IMR-90 (cell line): ENCODE results near the gene CAGE1. TPM values are rescaled to one million over a fixed set of nuclear protein-coding genes. Genes with fewer than 3 reads are reported as not detected.
A peak's percentile ranks its signal among the peaks of the same experiment; 100 is the strongest.

Source experiments
- ATAC-seq: fragments of 200-7000 bp; cut with Tn5 transposase; 2 replicates; pipeline ENCODE4 v1.9.1; 2020; ENCODE audit warnings: low read depth, mild to moderate bottlenecking, moderate library complexity
- BruUV-seq: library from RNA; stranded (reverse); fragments of 400-500 nt; replicated peaks from 2 replicates; lab custom pipeline; 2021; lab: Mats Ljungman, UMichigan
- CTCF ChIA-PET: fragments of 300-600 bp; formaldehyde crosslinking; extraction: SDS; loops from one replicate; lab custom pipeline; 2021; ENCODE audit warnings: antibody characterized with exemption; lab: Yijun Ruan, JAX
- POLR2A ChIA-PET: fragments of 300-600 bp; sonication (Branson Sonifier 250); formaldehyde crosslinking; loops from one replicate; lab custom pipeline; 2022; ENCODE audit warnings: antibody characterized with exemption; ENCODE audit not compliant: unreplicated experiment; lab: Charles Lee
- DNase-seq: peaks from one replicate; pipeline ENCODE4 v3.0.0; 2013
- H2AFZ ChIP-seq: replicated peaks from 2 replicates; pipeline ENCODE3; 2013; ENCODE audit warnings: low read length, mild to moderate bottlenecking; ENCODE audit not compliant: poor library complexity
- H2AK5ac ChIP-seq: 2 replicates; pipeline ENCODE4 v1.6.1; 2013; ENCODE audit warnings: low read depth, low read length, inconsistent platforms
- H2AK9ac ChIP-seq: replicated peaks from 2 replicates; pipeline ENCODE3; 2013; ENCODE audit warnings: mild to moderate bottlenecking, low read depth, low read length, moderate library complexity; ENCODE audit not compliant: poor library complexity
- H2BK120ac ChIP-seq: 2 replicates; pipeline ENCODE4 v1.6.1; 2013; ENCODE audit warnings: low read depth, low read length, inconsistent platforms
- H2BK15ac ChIP-seq: 3 replicates; pipeline ENCODE4 v1.6.1; 2013; ENCODE audit warnings: low read depth, low read length, inconsistent platforms
- H2BK20ac ChIP-seq: 2 replicates; pipeline ENCODE4 v1.6.1; 2013; ENCODE audit warnings: low read depth, mild to moderate bottlenecking, inconsistent platforms, low read length, moderate library complexity
- H2BK5ac ChIP-seq: 2 replicates; pipeline ENCODE4 v1.6.1; 2013; ENCODE audit warnings: mild to moderate bottlenecking, low read depth, low read length, inconsistent platforms; ENCODE audit not compliant: poor library complexity, severe bottlenecking
- H3K14ac ChIP-seq: replicated peaks from 2 replicates; pipeline ENCODE4 v1.6.1; 2013; ENCODE audit warnings: low read depth, low read length, inconsistent platforms
- H3K18ac ChIP-seq: 2 replicates; pipeline ENCODE4 v1.6.1; 2013; ENCODE audit warnings: low read depth, low read length, control low read depth
- H3K23ac ChIP-seq: 2 replicates; pipeline ENCODE4 v1.6.1; 2013; ENCODE audit warnings: low read depth, low read length, inconsistent platforms
- H3K27ac ChIP-seq: 2 replicates; pipeline ENCODE4 v1.5.1; 2013; ENCODE audit warnings: mild to moderate bottlenecking, control low read depth, low read length; ENCODE audit not compliant: insufficient read depth
- H3K27me3 ChIP-seq: 2 replicates; pipeline ENCODE4 v1.6.1; 2013; ENCODE audit warnings: low read length; ENCODE audit not compliant: control insufficient read depth, insufficient read depth
- H3K36me3 ChIP-seq: 2 replicates; pipeline ENCODE4 v1.6.1; 2013; ENCODE audit warnings: low read length, mixed read lengths; ENCODE audit not compliant: control insufficient read depth, insufficient read depth
- H3K4ac ChIP-seq: 2 replicates; pipeline ENCODE4 v1.6.1; 2013; ENCODE audit warnings: low read depth, low read length, inconsistent platforms
- H3K4me1 ChIP-seq: 2 replicates; pipeline ENCODE4 v1.6.1; 2013; ENCODE audit warnings: low read length, mixed read lengths; ENCODE audit not compliant: control insufficient read depth, insufficient read depth
- H3K4me2 ChIP-seq: 2 replicates; pipeline ENCODE4 v1.6.1; 2013; ENCODE audit warnings: low read depth, mild to moderate bottlenecking, control low read depth, low read length, moderate library complexity
- H3K4me3 ChIP-seq: 2 replicates; pipeline ENCODE4 v1.5.1; 2013; ENCODE audit warnings: low read depth, mild to moderate bottlenecking, control low read depth, low read length, moderate library complexity; ENCODE audit not compliant: insufficient read depth
- H3K56ac ChIP-seq: 2 replicates; pipeline ENCODE4 v1.6.1; 2013; ENCODE audit warnings: low read length, inconsistent platforms; ENCODE audit not compliant: insufficient read depth; ENCODE audit errors: extremely low read depth
- H3K79me1 ChIP-seq, 2 experiments: 2 replicates each; pipeline ENCODE4 v1.6.1; 2013; ENCODE audit warnings: low read length in 2 of 2, inconsistent platforms in 1 of 2, low read depth in 1 of 2
- H3K9ac ChIP-seq: 2 replicates; pipeline ENCODE4 v1.6.1; 2013; ENCODE audit warnings: low read depth, low read length, control low read depth
- H3K9me1 ChIP-seq: 2 replicates; pipeline ENCODE4 v1.6.1; 2013; ENCODE audit warnings: low read length, inconsistent platforms; ENCODE audit not compliant: insufficient read depth
- H3K9me3 ChIP-seq: 2 replicates; pipeline ENCODE4 v1.6.1; 2013; ENCODE audit warnings: low read length; ENCODE audit not compliant: control insufficient read depth, insufficient read depth
- H4K20me1 ChIP-seq: 2 replicates; pipeline ENCODE4 v1.6.1; 2013; ENCODE audit warnings: low read length, inconsistent platforms; ENCODE audit not compliant: insufficient read depth
- H4K5ac ChIP-seq: 2 replicates; pipeline ENCODE4 v1.6.1; 2013; ENCODE audit warnings: mild to moderate bottlenecking, low read depth, low read length, control low read depth
- H4K8ac ChIP-seq, 2 experiments: 2 replicates each; pipeline ENCODE4 v1.6.1; 2013; ENCODE audit warnings: low read depth in 2 of 2, low read length in 2 of 2, control low read depth in 1 of 2, inconsistent platforms in 1 of 2
- H4K91ac ChIP-seq: 2 replicates; pipeline ENCODE4 v1.6.1; 2013; ENCODE audit warnings: low read depth, low read length, inconsistent platforms; ENCODE audit not compliant: insufficient read depth
- BHLHE40 ChIP-seq: fragments of 150-350 bp; IDR thresholded peaks from 2 replicates; pipeline ENCODE4 v1.6.1; 2016; ENCODE audit warnings: mild to moderate bottlenecking, low read depth, low read length
- CEBPB ChIP-seq: IDR thresholded peaks from 2 replicates; pipeline ENCODE4 v1.6.1; 2012; ENCODE audit warnings: low read depth, low read length, improper control_type of control experiment
- CHD1 ChIP-seq: IDR thresholded peaks from 2 replicates; pipeline ENCODE4 v1.6.1; 2012; ENCODE audit warnings: low read depth, low read length, improper control_type of control experiment
- FOS ChIP-seq: fragments of 150-350 bp; IDR thresholded peaks from 2 replicates; pipeline ENCODE4 v1.6.1; 2016; ENCODE audit warnings: low read depth, low read length
- MAFK ChIP-seq: IDR thresholded peaks from 2 replicates; pipeline ENCODE4 v1.6.1; 2012; ENCODE audit warnings: low read depth, low read length, improper control_type of control experiment
- MAZ ChIP-seq: IDR thresholded peaks from 2 replicates; pipeline ENCODE4 v1.6.1; 2012; ENCODE audit warnings: low read depth, mild to moderate bottlenecking, low read length, improper control_type of control experiment, moderate library complexity, borderline replicate concordance
- MXI1 ChIP-seq: IDR thresholded peaks from 2 replicates; pipeline ENCODE4 v1.6.1; 2012; ENCODE audit warnings: low read depth, mild to moderate bottlenecking, low read length, moderate library complexity, borderline replicate concordance
- NFE2L2 ChIP-seq: fragments of 150-350 bp; IDR thresholded peaks from 2 replicates; pipeline ENCODE4 v1.6.1; 2016; ENCODE audit warnings: low read depth, mild to moderate bottlenecking, low read length
- POLR2A ChIP-seq: IDR thresholded peaks from 2 replicates; pipeline ENCODE4 v1.6.1; 2012; ENCODE audit warnings: mild to moderate bottlenecking, low read depth, low read length
- RAD21 ChIP-seq: IDR thresholded peaks from 2 replicates; pipeline ENCODE4 v1.6.1; 2012; ENCODE audit warnings: low read length, improper control_type of control experiment
- RCOR1 ChIP-seq: IDR thresholded peaks from 2 replicates; pipeline ENCODE4 v1.6.1; 2012; ENCODE audit warnings: mild to moderate bottlenecking, low read length, improper control_type of control experiment; ENCODE audit not compliant: insufficient replicate concordance
- RFX5 ChIP-seq: IDR thresholded peaks from 2 replicates; pipeline ENCODE4 v1.8.0; 2012; ENCODE audit warnings: low read depth, mild to moderate bottlenecking, low read length, moderate library complexity
- SMC3 ChIP-seq: fragments of 150-350 bp; IDR thresholded peaks from 2 replicates; pipeline ENCODE4 v1.6.1; 2016; ENCODE audit warnings: low read depth, mild to moderate bottlenecking, antibody characterized with exemption, low read length, moderate library complexity
- WGBS, 2 experiments: methylation state at CpG; one replicate each; pipeline versions ENCODE4 v1.1.5 to v1.1.7; 2013; ENCODE audit warnings: missing lambda C conversion rate in 2 of 2; ENCODE audit not compliant: insufficient read length in 1 of 2; ENCODE audit errors: extremely low coverage in 2 of 2; 5-methylcytosine and 5-hydroxymethylcytosine counted together
- dilution Hi-C: fragments of 300-500 bp; cut with HindIII; formaldehyde crosslinking; loops from one replicate; pipeline ENCODE4 v1.14.3; 2018; ENCODE audit warnings: low sequenced_read_pairs; ENCODE audit not compliant: unreplicated experiment
- in situ Hi-C: fragments of 300-500 bp; cut with MboI; formaldehyde crosslinking; loops from 3 replicates; pipeline ENCODE4 v1.14.3; 2019; ENCODE audit warnings: low sequenced_read_pairs, inconsistent platforms, mixed read lengths
- intact Hi-C: fragments of 100-400 bp; cut with micrococcal nuclease; formaldehyde crosslinking; loops from 2 replicates; pipeline ENCODE4 v1.10.0; 2022
- polyA plus RNA-seq, 3 experiments: library from polyadenylated mRNA; depleted of rRNA; stranded (reverse); fragments of >200 nt; gene quantifications; 2 replicates each; pipeline ENCODE4 v1.2.3, GENCODE V29; 2012; ENCODE audit warnings: low replicate concordance in 1 of 3
- total RNA-seq: library from RNA; depleted of rRNA; stranded (reverse); fragments of >200 nt; gene quantifications from 2 replicates; pipeline ENCODE4 v1.2.3, GENCODE V29; 2012
- TF ChIP-seq, protein P1 (sequence below): conservative IDR thresholded peaks from 2 replicates; pipeline ENCODE4 v1.5.1; 2012; ENCODE audit warnings: mild to moderate bottlenecking, low read depth, low read length, improper control_type of control experiment
- TF ChIP-seq, protein P2 (sequence below): fragments of 150-350 bp; IDR thresholded peaks from 2 replicates; pipeline ENCODE4 v1.6.1; 2016; ENCODE audit warnings: low read depth, mild to moderate bottlenecking, low read length, moderate library complexity, borderline replicate concordance
- TF ChIP-seq, protein P3 (sequence below): fragments of 150-350 bp; IDR thresholded peaks from 2 replicates; pipeline ENCODE4 v1.6.1; 2017; ENCODE audit warnings: mild to moderate bottlenecking, antibody characterized with exemption, low read length, low read depth

CAGE1 gene
- total and polyA plus RNA-seq, 2 of the 4 experiments (the other 2 are of a cell fraction) = not detected

DNA sequence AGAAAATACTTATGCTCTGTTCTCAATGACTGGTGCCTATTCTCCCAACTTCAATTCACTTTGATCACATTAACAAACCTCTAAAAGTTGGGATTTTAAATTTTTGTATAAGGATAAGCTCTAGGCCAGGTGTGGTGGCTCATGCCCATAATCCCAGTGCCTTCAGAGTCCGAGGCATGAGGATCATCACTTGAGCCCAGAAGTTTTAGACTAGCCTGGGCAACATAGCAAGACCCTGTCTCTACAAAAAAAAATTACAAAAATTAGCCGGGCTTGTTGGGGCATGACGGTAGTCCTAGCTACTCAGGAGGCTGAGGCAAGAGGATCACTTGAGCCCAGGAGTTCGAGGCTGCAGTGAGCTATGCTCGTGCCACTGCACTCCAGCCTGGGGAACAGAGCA, 80.5 kb downstream of the CAGE1 start:
- H3K9me1 ChIP-seq = no peaks in the 10 kb centered on the region
- peaks cover 14 to 38% of the 10 kb centered on the region in 2 experiments for H3K79me1 ChIP-seq
- no peak overlapping the region; the same call in 1 of the 2 replicates for H3K4me2 ChIP-seq
- peaks cover 17% of the 10 kb centered on the region; the same call in 1 of the 2 replicates for H4K20me1 ChIP-seq
- no peak overlapping the region for H2BK5ac ChIP-seq
- H3K4me1 ChIP-seq = peaks cover 5% of the 10 kb centered on the region
- no peak for TF ChIP-seq SMC3
- TF ChIP-seq, protein P1, sequence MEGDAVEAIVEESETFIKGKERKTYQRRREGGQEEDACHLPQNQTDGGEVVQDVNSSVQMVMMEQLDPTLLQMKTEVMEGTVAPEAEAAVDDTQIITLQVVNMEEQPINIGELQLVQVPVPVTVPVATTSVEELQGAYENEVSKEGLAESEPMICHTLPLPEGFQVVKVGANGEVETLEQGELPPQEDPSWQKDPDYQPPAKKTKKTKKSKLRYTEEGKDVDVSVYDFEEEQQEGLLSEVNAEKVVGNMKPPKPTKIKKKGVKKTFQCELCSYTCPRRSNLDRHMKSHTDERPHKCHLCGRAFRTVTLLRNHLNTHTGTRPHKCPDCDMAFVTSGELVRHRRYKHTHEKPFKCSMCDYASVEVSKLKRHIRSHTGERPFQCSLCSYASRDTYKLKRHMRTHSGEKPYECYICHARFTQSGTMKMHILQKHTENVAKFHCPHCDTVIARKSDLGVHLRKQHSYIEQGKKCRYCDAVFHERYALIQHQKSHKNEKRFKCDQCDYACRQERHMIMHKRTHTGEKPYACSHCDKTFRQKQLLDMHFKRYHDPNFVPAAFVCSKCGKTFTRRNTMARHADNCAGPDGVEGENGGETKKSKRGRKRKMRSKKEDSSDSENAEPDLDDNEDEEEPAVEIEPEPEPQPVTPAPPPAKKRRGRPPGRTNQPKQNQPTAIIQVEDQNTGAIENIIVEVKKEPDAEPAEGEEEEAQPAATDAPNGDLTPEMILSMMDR = no peak
- TF ChIP-seq BHLHE40 = no peak
- no peak for TF ChIP-seq POLR2A
- no peak for TF ChIP-seq MAZ
- no peak for TF ChIP-seq RCOR1
- TF ChIP-seq MAFK = no peak
- TF ChIP-seq MXI1 = no peak
- no peak for TF ChIP-seq RFX5
- no peak for TF ChIP-seq RAD21
- TF ChIP-seq, protein P2, sequence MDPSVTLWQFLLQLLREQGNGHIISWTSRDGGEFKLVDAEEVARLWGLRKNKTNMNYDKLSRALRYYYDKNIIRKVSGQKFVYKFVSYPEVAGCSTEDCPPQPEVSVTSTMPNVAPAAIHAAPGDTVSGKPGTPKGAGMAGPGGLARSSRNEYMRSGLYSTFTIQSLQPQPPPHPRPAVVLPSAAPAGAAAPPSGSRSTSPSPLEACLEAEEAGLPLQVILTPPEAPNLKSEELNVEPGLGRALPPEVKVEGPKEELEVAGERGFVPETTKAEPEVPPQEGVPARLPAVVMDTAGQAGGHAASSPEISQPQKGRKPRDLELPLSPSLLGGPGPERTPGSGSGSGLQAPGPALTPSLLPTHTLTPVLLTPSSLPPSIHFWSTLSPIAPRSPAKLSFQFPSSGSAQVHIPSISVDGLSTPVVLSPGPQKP = no peak
- TF ChIP-seq, protein P3, sequence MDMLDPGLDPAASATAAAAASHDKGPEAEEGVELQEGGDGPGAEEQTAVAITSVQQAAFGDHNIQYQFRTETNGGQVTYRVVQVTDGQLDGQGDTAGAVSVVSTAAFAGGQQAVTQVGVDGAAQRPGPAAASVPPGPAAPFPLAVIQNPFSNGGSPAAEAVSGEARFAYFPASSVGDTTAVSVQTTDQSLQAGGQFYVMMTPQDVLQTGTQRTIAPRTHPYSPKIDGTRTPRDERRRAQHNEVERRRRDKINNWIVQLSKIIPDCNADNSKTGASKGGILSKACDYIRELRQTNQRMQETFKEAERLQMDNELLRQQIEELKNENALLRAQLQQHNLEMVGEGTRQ = no peak
- TF ChIP-seq CEBPB = no peak
- TF ChIP-seq CHD1 = no peak
- no peak for TF ChIP-seq NFE2L2
- TF ChIP-seq FOS = no peak
- no peak overlapping the region for H3K56ac ChIP-seq
- H3K4ac ChIP-seq = no peak overlapping the region
- H3K23ac ChIP-seq = peak overlapping the region; percentile 59; the same call in 1 of the 2 replicates
- intact Hi-C loops (no loop called here), in situ Hi-C loops (loop anchor here (10.0 kb wide), 2 partner anchors 86 to 276 kb away; no protein-coding TSS in a partner anchor), dilution Hi-C loops (no loop called here)
- no peak for ATAC-seq
- no peak overlapping the region for H2BK15ac ChIP-seq
- H2AK9ac ChIP-seq = no peak overlapping the region
- no peak for DNase-seq
- H3K4me3 ChIP-seq = no peak overlapping the region
- H3K9ac ChIP-seq = no peak overlapping the region
- no peak overlapping the region for H4K8ac ChIP-seq
- no peak overlapping the region for H3K14ac ChIP-seq
- H2BK20ac ChIP-seq = no peak overlapping the region
- POLR2A ChIA-PET = no interaction called here
- H4K91ac ChIP-seq = no peak overlapping the region
- no peaks in the 10 kb centered on the region for H3K9me3 ChIP-seq
- H2AFZ ChIP-seq = no peak overlapping the region
- H3K27me3 ChIP-seq = no peaks in the 10 kb centered on the region
- H3K27ac ChIP-seq = no peak overlapping the region
- no peak overlapping the region for H3K18ac ChIP-seq
- H4K5ac ChIP-seq = no peak overlapping the region
- H2AK5ac ChIP-seq = no peak overlapping the region
- BruUV-seq = no TSS peak
- H3K36me3 ChIP-seq = peaks cover 19% of the 10 kb centered on the region
- no CpG with 5 or more reads among the region's 5 CpGs for WGBS, 2 experiments
- H2BK120ac ChIP-seq = no peak overlapping the region
- CTCF ChIA-PET = interaction anchor here (1.0 kb wide), 1 partner anchor 70 kb away, joined by 3 read pairs; no protein-coding TSS in a partner anchor
